ENCODE measurements around the gene KCNH1. TPM values are rescaled to one million over a fixed set of nuclear protein-coding genes. Genes with fewer than 3 reads are reported as not detected.

Gene KCNH1
- total and polyA plus RNA-seq, 9 of the 15 experiments (the other 6 are each of a cell fraction or from before 2014, with no cell fraction given) = not detected

- TF ChIP-seq ZBTB40 (IDR thresholded peaks at IDR 0.05) (no peak), ZBTB40 (CRISPR knock-in tag; IDR thresholded peaks at IDR 0.05) (no peak), CXXC5 (CRISPR knock-in tag; IDR thresholded peaks at IDR 0.05) (no peak)
Measured at GRCh38 chr1:211145944-211146343, 12.0 kb upstream of the KCNH1 start (continued).
